Esophagus squamous epithelium (tissue), 5 donors: ENCODE results near the gene BMPR1B. TPM values are rescaled to one million over a fixed set of nuclear protein-coding genes. Genes with fewer than 3 reads are reported as not detected.

Source experiments
- DNase-seq: peaks from one replicate; lab custom pipeline; 2025; lab: John Stamatoyannopoulos, UW
- H3K27ac ChIP-seq, 4 donors: fragments of 200-600 bp; sonication (generic); one replicate each; pipeline ENCODE4 v1.5.1; 2016 to 2019; ENCODE audit warnings: mild to moderate bottlenecking in 1 of 4
- H3K27me3 ChIP-seq, 4 donors: fragments of 200-600 bp; sonication (generic); 1 replicate in 3 of 4; 2 replicates in 1 of 4; pipeline versions ENCODE4 v1.5.1 to v1.6.0; 2017 to 2021; ENCODE audit warnings: antibody characterized with exemption in 1 of 4
- H3K36me3 ChIP-seq, 3 donors: fragments of 200-600 bp; sonication (generic); one replicate each; pipeline ENCODE4 v1.5.1; 2016 to 2019
- H3K4me1 ChIP-seq, 3 donors: fragments of 200-600 bp; sonication (generic); one replicate each; pipeline ENCODE4 v1.5.1; 2017 to 2019
- H3K4me3 ChIP-seq, 4 donors: fragments of 200-600 bp; sonication (generic); 1 replicate in 3 of 4; 2 replicates in 1 of 4; pipeline ENCODE4 v1.5.1; 2016 to 2019; ENCODE audit warnings: mild to moderate bottlenecking in 2 of 4, moderate library complexity in 1 of 4
- H3K9me3 ChIP-seq, 3 donors: fragments of 200-600 bp; sonication (generic); one replicate each; pipeline ENCODE4 v1.5.1; 2016 to 2019
- POLR2A ChIP-seq, 4 donors: fragments of 450-650 bp; IDR thresholded peaks; one replicate each; pipeline ENCODE4 v1.6.1; 2017; ENCODE audit warnings: antibody characterized with exemption in 4 of 4, mild to moderate bottlenecking in 4 of 4, moderate library complexity in 3 of 4
- WGBS, 2 donors: methylation state at CpG; one replicate each; pipeline ENCODE4 v1.1.5; 2018; 5-methylcytosine and 5-hydroxymethylcytosine counted together
- intact Hi-C: fragments of 100-400 bp; cut with DNase I; formaldehyde crosslinking; loops from one replicate; pipeline ENCODE4 v1.15.0; 2022
- total RNA-seq, 4 donors: library from RNA; depleted of rRNA; stranded (reverse); fragments of >200 nt; gene quantifications; one replicate each; pipeline ENCODE4 v1.1.0, GENCODE V29; 2016
- TF ChIP-seq, protein P1 (sequence below), 6 experiments: fragments of 450-650 bp in 4 of 6; fragments of 200-600 bp in 2 of 6; sonication (generic) in 2 of 6; IDR thresholded peaks; one replicate each; pipeline ENCODE4 v1.5.1; 2016 to 2019; ENCODE audit warnings: antibody characterized with exemption in 6 of 6, mild to moderate bottlenecking in 4 of 6, moderate library complexity in 4 of 6
- donor health status: DM: yes; HTN: yes; CAD: no.

Gene BMPR1B
- total RNA-seq, 4 donors from 2014 or later: 0.09 to 0.66 (median 0.38) TPM; not detected in 1

DNA sequence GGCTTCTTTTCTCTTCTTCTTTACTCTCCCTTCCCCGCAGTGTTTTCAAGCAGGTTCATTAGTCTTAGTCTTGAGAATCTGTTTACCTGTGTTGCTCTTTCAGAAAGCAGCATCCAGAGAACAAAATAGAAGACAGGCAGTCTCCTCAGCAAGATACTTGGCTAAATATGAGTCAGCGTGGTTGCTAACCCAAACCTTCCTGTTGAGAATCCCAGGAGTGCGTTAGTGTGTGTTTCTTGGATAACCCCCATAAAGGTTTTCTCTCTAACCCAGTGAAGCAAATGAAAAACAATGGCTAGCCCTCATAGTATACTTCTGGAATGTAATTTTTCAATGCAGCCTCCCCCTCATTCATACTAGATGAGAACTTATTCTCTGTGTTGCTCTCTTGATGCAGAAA, 41.1 kb downstream of the BMPR1B start:
- H3K27ac ChIP-seq: no peak overlapping the region
- WGBS, 2 donors: 68 to 86% methylated on average over 3 of the region's 3 CpGs
- TF ChIP-seq, protein P1, sequence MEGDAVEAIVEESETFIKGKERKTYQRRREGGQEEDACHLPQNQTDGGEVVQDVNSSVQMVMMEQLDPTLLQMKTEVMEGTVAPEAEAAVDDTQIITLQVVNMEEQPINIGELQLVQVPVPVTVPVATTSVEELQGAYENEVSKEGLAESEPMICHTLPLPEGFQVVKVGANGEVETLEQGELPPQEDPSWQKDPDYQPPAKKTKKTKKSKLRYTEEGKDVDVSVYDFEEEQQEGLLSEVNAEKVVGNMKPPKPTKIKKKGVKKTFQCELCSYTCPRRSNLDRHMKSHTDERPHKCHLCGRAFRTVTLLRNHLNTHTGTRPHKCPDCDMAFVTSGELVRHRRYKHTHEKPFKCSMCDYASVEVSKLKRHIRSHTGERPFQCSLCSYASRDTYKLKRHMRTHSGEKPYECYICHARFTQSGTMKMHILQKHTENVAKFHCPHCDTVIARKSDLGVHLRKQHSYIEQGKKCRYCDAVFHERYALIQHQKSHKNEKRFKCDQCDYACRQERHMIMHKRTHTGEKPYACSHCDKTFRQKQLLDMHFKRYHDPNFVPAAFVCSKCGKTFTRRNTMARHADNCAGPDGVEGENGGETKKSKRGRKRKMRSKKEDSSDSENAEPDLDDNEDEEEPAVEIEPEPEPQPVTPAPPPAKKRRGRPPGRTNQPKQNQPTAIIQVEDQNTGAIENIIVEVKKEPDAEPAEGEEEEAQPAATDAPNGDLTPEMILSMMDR (IDR thresholded peaks at IDR 0.05): no peak
- TF ChIP-seq POLR2A (IDR thresholded peaks at IDR 0.05): no peak
- no peaks in the 10 kb centered on the region for H3K36me3 ChIP-seq
- H3K4me3 ChIP-seq: no peak overlapping the region
- no peaks in the 10 kb centered on the region for H3K9me3 ChIP-seq
- intact Hi-C loops: no loop called here
- H3K4me1 ChIP-seq: no peaks in the 10 kb centered on the region
- no peaks in the 10 kb centered on the region for H3K27me3 ChIP-seq
- no peak for DNase-seq

DNA sequence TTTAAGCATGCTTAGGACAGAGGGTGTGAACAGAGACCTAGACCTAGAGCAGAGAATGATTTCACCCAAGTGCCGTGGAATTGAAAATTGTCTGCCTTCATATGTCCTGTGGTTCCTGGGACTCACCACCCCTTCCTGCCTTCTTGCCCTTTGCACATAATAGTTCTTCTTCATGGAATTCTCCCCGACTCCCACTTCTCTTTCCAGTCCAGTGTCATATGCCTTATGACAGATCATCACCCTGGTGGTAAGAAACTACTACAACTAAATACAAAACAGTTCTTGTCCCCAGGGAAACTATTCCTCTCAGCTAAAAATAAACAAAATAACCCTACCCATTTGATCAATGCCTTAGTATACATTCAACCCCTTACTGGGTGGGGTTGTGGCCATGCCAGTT, 43.3 kb downstream of the BMPR1B start:
- H3K27me3 ChIP-seq: no peaks in the 10 kb centered on the region
- H3K4me1 ChIP-seq: no peaks in the 10 kb centered on the region
- H3K27ac ChIP-seq: no peak overlapping the region
- WGBS, 2 donors: 74 to 91% methylated on average over 2 of the region's 2 CpGs
- no peaks in the 10 kb centered on the region for H3K36me3 ChIP-seq
- TF ChIP-seq POLR2A (IDR thresholded peaks at IDR 0.05): no peak
- TF ChIP-seq, protein P1 (IDR thresholded peaks at IDR 0.05): no peak
- intact Hi-C loops: no loop called here
- H3K4me3 ChIP-seq: no peak overlapping the region
- no peaks in the 10 kb centered on the region for H3K9me3 ChIP-seq
- no peak for DNase-seq

DNA sequence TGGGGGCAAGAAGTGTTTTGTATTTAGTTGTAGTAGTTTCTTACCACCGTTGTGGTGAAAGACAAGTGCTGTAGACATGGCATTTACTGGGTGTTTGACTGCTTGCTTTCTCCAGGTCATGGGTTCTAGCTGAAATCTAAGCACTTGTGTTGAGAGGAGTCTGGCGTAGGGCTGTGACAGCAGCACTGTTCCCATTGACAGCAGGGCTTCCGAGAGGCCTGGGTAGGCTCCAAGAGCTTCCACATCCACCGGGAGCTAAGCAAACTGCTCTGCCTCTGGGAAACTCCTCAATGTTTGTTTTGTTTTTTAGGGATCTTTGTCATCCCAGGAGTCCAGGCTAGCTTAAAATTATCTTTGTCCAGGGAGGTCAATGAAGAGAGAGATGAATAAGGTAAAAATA, 44.3 kb downstream of the BMPR1B start:
- H3K36me3 ChIP-seq: no peaks in the 10 kb centered on the region
- H3K27me3 ChIP-seq: no peaks in the 10 kb centered on the region
- 44 to 48% methylated on average over 4 of the region's 4 CpGs for WGBS, 2 donors
- DNase-seq: no peak
- H3K27ac ChIP-seq: no peak overlapping the region
- H3K9me3 ChIP-seq: no peaks in the 10 kb centered on the region
- intact Hi-C loops: no loop called here
- H3K4me3 ChIP-seq: no peak overlapping the region
- TF ChIP-seq POLR2A (IDR thresholded peaks at IDR 0.05): no peak
- TF ChIP-seq, protein P1 (IDR thresholded peaks at IDR 0.05): no peak
- no peaks in the 10 kb centered on the region for H3K4me1 ChIP-seq

DNA sequence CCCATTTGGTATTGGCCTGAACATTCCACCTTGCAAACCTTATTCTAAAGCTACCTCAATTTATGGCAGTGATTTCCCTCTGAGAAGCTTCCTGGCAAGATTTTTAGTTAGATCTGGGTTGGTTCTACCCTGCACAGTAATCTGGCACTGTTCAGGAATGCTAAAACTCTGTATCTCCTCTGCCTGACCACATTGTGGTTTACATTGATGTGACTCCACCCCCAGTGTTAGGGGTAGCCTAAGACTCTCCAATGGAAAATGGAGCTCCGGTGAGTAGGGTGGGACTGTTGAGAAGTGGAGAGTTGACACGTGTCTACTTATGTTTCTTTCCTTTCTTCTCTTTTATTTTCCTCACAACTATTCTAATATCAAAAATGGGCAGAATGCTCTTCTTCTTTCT, 45.4 kb downstream of the BMPR1B start:
- Histone ChIP-seq H3K27me3 (no peaks in the 10 kb centered on the region), H3K4me3 (no peak overlapping the region), H3K36me3 (no peaks in the 10 kb centered on the region), H3K27ac (no peak overlapping the region), H3K9me3 (no peaks in the 10 kb centered on the region), H3K4me1 (no peaks in the 10 kb centered on the region)
- 71 to 75% methylated on average over 2 of the region's 2 CpGs for WGBS, 2 donors
- DNase-seq: no peak
- intact Hi-C loops: no loop called here
- no peak for TF ChIP-seq POLR2A (IDR thresholded peaks at IDR 0.05)
- TF ChIP-seq, protein P1 (IDR thresholded peaks at IDR 0.05): no peak

DNA sequence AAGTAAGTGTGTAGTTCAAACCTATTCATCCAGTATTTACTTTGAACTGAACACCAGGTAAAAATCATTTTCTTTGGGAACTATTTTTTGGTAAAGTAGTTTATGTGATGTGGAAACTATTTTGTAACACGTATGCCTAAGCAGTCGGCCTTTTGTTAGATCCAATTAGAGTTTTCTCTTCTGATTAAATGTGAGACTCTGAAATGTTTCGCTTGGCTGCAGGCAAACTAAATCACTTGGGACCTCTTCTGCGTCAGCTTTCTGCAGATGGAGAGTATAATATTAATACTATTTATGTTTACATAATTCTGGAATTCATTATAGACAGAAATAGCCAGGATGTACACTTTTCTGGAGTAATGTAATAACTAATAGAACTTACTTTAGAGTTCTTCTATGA, 46.9 kb downstream of the BMPR1B start:
- no peak for TF ChIP-seq POLR2A (IDR thresholded peaks at IDR 0.05)
- TF ChIP-seq, protein P1 (IDR thresholded peaks at IDR 0.05): no peak
- DNase-seq: no peak
- 54 to 74% methylated on average over 4 of the region's 4 CpGs for WGBS, 2 donors
- H3K27ac ChIP-seq: no peak overlapping the region
- H3K4me3 ChIP-seq: no peak overlapping the region
- intact Hi-C loops: no loop called here
- H3K9me3 ChIP-seq: no peaks in the 10 kb centered on the region
- H3K27me3 ChIP-seq: no peaks in the 10 kb centered on the region
- H3K36me3 ChIP-seq: no peaks in the 10 kb centered on the region
- H3K4me1 ChIP-seq: no peaks in the 10 kb centered on the region
